Uterus (tissue), 2 donors: Measurements from ENCODE around the gene CDC42SE2.

Experiments used
- POLR2A ChIP-seq, 2 donors: fragments of 450-650 bp; IDR thresholded peaks; one replicate each; pipeline ENCODE4 v1.6.1; 2016; ENCODE audit warnings: antibody characterized with exemption in 2 of 2, mild to moderate bottlenecking in 1 of 2, moderate library complexity in 1 of 2
- TF ChIP-seq, protein P1 (sequence below), 4 experiments: fragments of 200-600 bp in 2 of 4; fragments of 450-650 bp in 2 of 4; sonication (generic) in 2 of 4; IDR thresholded peaks; one replicate each; pipeline ENCODE4 v1.5.1; 2016 to 2019; ENCODE audit warnings: antibody characterized with exemption in 4 of 4, mild to moderate bottlenecking in 2 of 4, moderate library complexity in 1 of 4

DNA sequence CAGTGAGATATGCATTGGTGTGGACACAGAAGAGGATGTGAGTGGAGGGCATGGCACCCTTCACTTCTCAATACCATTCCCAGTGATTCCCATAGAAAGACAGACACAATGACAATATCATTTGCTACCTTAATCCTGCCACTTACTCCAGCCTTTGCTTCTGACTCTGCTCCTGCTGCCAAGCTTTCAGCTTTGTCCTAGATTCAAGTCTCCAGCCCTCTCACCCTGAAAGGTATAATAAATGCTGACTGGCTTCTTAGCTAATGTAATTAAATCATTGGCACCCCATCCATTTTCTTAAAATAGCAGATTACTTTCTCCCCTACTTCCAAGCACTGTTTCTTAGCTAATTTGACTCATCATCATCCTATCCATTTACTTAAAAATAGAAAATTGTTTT lies 41.1 kb upstream of the CDC42SE2 start:
- TF ChIP-seq, protein P1, sequence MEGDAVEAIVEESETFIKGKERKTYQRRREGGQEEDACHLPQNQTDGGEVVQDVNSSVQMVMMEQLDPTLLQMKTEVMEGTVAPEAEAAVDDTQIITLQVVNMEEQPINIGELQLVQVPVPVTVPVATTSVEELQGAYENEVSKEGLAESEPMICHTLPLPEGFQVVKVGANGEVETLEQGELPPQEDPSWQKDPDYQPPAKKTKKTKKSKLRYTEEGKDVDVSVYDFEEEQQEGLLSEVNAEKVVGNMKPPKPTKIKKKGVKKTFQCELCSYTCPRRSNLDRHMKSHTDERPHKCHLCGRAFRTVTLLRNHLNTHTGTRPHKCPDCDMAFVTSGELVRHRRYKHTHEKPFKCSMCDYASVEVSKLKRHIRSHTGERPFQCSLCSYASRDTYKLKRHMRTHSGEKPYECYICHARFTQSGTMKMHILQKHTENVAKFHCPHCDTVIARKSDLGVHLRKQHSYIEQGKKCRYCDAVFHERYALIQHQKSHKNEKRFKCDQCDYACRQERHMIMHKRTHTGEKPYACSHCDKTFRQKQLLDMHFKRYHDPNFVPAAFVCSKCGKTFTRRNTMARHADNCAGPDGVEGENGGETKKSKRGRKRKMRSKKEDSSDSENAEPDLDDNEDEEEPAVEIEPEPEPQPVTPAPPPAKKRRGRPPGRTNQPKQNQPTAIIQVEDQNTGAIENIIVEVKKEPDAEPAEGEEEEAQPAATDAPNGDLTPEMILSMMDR (IDR thresholded peaks at IDR 0.05) = no peak
- TF ChIP-seq POLR2A (IDR thresholded peaks at IDR 0.05) = no peak
